ENCODE measurements around the gene CPNE1. TPM values are rescaled to one million over a fixed set of nuclear protein-coding genes. Genes with fewer than 3 reads are reported as not detected.

Gene CPNE1
- total RNA-seq, 1 experiment from 2014 or later: 333 TPM

- CTCF ChIA-PET: no interaction called here
- Histone ChIP-seq H2AFZ (ENCODE audit: low read depth, low read length, poor library complexity, severe bottlenecking) (no peak overlapping the region), H3K9me2 (ENCODE audit: insufficient read depth) (no peaks in the 10 kb centered on the region), H4K20me1 (ENCODE audit: insufficient read depth) (no peaks in the 10 kb centered on the region), H3K4me2 (ENCODE audit: low read length) (peak overlapping the region; percentile 19; the same call in 1 of the 2 replicates), H3K4me1 (ENCODE audit: control insufficient read depth in 1 of 2, insufficient read depth in 2 of 2, low read length in 2 of 2) (peaks cover 0 to 8% of the 10 kb centered on the region in 2 experiments; a peak in 1 of 4 replicates), H3K9me3 (ENCODE audit: control insufficient read depth in 1 of 2, insufficient read depth in 1 of 2, low read depth in 1 of 2, low read length in 2 of 2) (no peaks in the 10 kb centered on the region), H3K36me3 (ENCODE audit: control insufficient read depth in 1 of 2, insufficient read depth in 2 of 2, low read length in 2 of 2) (no peaks in the 10 kb centered on the region; a peak in 1 of 4 replicates), H3K27me3 (ENCODE audit: insufficient read depth, low read length) (no peaks in the 10 kb centered on the region), H3K79me2 (ENCODE audit: insufficient read depth, low read length) (no peaks in the 10 kb centered on the region), H3K4me3 (replicated peaks in 1 of 2; ENCODE audit: low read depth in 1 of 2, low read length in 2 of 2) (no peak overlapping the region), H3K27ac (ENCODE audit: low read depth, low read length) (no peak overlapping the region), H3K9ac (ENCODE audit: low read length) (no peak overlapping the region)
- ATAC-seq (no peak), DNase-seq (ENCODE audit: low read depth, low spot score) (no peak)
- no peak for TF ChIP-seq SRF (IDR thresholded peaks at IDR 0.05; ENCODE audit: low read depth)
- no peak for TF ChIP-seq TCF7L2 (IDR thresholded peaks at IDR 0.05; ENCODE audit: borderline replicate concordance, extremely low read depth, insufficient read depth, insufficient read length)
- TF ChIP-seq, protein P1, sequence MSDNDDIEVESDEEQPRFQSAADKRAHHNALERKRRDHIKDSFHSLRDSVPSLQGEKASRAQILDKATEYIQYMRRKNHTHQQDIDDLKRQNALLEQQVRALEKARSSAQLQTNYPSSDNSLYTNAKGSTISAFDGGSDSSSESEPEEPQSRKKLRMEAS (IDR thresholded peaks at IDR 0.05): no peak
- no peak for TF ChIP-seq EZH2 (IDR thresholded peaks at IDR 0.05)
- TF ChIP-seq ELF1 (IDR thresholded peaks at IDR 0.05; ENCODE audit: borderline replicate concordance, low read depth): no peak
- TF ChIP-seq, protein P2, sequence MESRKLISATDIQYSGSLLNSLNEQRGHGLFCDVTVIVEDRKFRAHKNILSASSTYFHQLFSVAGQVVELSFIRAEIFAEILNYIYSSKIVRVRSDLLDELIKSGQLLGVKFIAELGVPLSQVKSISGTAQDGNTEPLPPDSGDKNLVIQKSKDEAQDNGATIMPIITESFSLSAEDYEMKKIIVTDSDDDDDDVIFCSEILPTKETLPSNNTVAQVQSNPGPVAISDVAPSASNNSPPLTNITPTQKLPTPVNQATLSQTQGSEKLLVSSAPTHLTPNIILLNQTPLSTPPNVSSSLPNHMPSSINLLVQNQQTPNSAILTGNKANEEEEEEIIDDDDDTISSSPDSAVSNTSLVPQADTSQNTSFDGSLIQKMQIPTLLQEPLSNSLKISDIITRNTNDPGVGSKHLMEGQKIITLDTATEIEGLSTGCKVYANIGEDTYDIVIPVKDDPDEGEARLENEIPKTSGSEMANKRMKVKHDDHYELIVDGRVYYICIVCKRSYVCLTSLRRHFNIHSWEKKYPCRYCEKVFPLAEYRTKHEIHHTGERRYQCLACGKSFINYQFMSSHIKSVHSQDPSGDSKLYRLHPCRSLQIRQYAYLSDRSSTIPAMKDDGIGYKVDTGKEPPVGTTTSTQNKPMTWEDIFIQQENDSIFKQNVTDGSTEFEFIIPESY (IDR thresholded peaks at IDR 0.05; ENCODE audit: extremely low read depth, insufficient replicate concordance, low read length): no peak
- TF ChIP-seq CEBPB (IDR thresholded peaks at IDR 0.05; ENCODE audit: low read depth): no peak
- no peak for TF ChIP-seq CBX3 (IDR thresholded peaks at IDR 0.05; ENCODE audit: low read depth)
- TF ChIP-seq, protein P3, sequence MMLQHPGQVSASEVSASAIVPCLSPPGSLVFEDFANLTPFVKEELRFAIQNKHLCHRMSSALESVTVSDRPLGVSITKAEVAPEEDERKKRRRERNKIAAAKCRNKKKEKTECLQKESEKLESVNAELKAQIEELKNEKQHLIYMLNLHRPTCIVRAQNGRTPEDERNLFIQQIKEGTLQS (IDR thresholded peaks at IDR 0.05): no peak
- TF ChIP-seq, protein P4, sequence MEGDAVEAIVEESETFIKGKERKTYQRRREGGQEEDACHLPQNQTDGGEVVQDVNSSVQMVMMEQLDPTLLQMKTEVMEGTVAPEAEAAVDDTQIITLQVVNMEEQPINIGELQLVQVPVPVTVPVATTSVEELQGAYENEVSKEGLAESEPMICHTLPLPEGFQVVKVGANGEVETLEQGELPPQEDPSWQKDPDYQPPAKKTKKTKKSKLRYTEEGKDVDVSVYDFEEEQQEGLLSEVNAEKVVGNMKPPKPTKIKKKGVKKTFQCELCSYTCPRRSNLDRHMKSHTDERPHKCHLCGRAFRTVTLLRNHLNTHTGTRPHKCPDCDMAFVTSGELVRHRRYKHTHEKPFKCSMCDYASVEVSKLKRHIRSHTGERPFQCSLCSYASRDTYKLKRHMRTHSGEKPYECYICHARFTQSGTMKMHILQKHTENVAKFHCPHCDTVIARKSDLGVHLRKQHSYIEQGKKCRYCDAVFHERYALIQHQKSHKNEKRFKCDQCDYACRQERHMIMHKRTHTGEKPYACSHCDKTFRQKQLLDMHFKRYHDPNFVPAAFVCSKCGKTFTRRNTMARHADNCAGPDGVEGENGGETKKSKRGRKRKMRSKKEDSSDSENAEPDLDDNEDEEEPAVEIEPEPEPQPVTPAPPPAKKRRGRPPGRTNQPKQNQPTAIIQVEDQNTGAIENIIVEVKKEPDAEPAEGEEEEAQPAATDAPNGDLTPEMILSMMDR (IDR thresholded peaks at IDR 0.05 in 2 of 3, conservative IDR thresholded peaks at IDR 0.05 in 1 of 3; ENCODE audit: borderline replicate concordance in 1 of 3, insufficient read depth in 1 of 3, low read depth in 2 of 3, low read length in 2 of 3): no peak
- no peak for TF ChIP-seq EZH2phosphoT487 (IDR thresholded peaks at IDR 0.05; ENCODE audit: borderline replicate concordance)
- no peak for TF ChIP-seq REST (IDR thresholded peaks at IDR 0.05; ENCODE audit: low read depth)
- TF ChIP-seq ZNF274 (IDR thresholded peaks at IDR 0.05; ENCODE audit: low read depth, low read length): no peak
- no peak for TF ChIP-seq JUND (IDR thresholded peaks at IDR 0.05)
- no peak for TF ChIP-seq FOSL1 (IDR thresholded peaks at IDR 0.05; ENCODE audit: low read depth)
- TF ChIP-seq YY1 (IDR thresholded peaks at IDR 0.05; ENCODE audit: extremely low read depth, insufficient replicate concordance, low read depth, low read length): no peak
- no peak for TF ChIP-seq POLR2A (IDR thresholded peaks at IDR 0.05; ENCODE audit: borderline replicate concordance, extremely low read depth, insufficient read depth, insufficient read length)
- TF ChIP-seq SIN3A (IDR thresholded peaks at IDR 0.05; ENCODE audit: low read depth): no peak
- TF ChIP-seq EGR1 (IDR thresholded peaks at IDR 0.05; ENCODE audit: low read depth): no peak
- RAD21 ChIA-PET (ENCODE audit: low non-redundant PET in 1 of 2, low total read pairs in 2 of 2, uncharacterized antibody in 2 of 2, unreplicated experiment in 2 of 2): no interaction called here
- intact Hi-C loops (cut with micrococcal nuclease): no loop called here
- no TSS peak for BruUV-seq (replicated peaks)
- POLR2A ChIA-PET: no interaction called here
These were observed 68.8 kb downstream of the CPNE1 start for GRCh38 chr20:35595901-35596300.

Data from HCT116 (cell line).